ENCODE measurements around the gene COL15A1. TPM values are rescaled to one million over a fixed set of nuclear protein-coding genes. Genes with fewer than 3 reads are reported as not detected.
A peak's percentile ranks its signal among the peaks of the same experiment; 100 is the strongest.

Gene COL15A1
- total and polyA plus RNA-seq, 2 of the 8 experiments (the other 6 are each of a cell fraction or from before 2014, with no cell fraction given) = 0.12 to 0.15 TPM

GRCh38 chr9:99096409-99096808, 152.7 kb downstream of the COL15A1 start:
- 77% methylated on average over 3 of the region's 3 CpGs; no CpG with 5 or more reads in 1 of the 2 experiments for WGBS, 2 experiments (ENCODE audit: extremely low coverage in 1 of 2, insufficient coverage in 1 of 2, insufficient read length in 1 of 2, insufficient replicate concordance in 2 of 2, low coverage in 1 of 2, low lambda C conversion rate in 2 of 2, missing lambda C conversion rate in 1 of 2)
- H3K27ac ChIP-seq (ENCODE audit: low read depth, low read length) = no peak overlapping the region
- no peak for FAIRE-seq
- no peaks in the 10 kb centered on the region for H3K79me2 ChIP-seq (ENCODE audit: control insufficient read depth in 1 of 2, insufficient read depth in 2 of 2, low read length in 2 of 2)
- no peak overlapping the region for H2AK5ac ChIP-seq (ENCODE audit: low read depth, low read length)
- no peaks in the 10 kb centered on the region for H3K36me3 ChIP-seq (ENCODE audit: control insufficient read depth in 2 of 4, insufficient read depth in 4 of 4, low read length in 3 of 4)
- H2BK120ac ChIP-seq (replicated peaks; ENCODE audit: low read depth, low read length) = no peak overlapping the region
- H3K4ac ChIP-seq (replicated peaks; ENCODE audit: insufficient read length, low read depth, low read length) = no peak overlapping the region
- H3K56ac ChIP-seq (replicated peaks; ENCODE audit: insufficient read length, low read depth, low read length) = no peak overlapping the region
- TF ChIP-seq TBP (IDR thresholded peaks at IDR 0.05; ENCODE audit: low read depth, low read length) (no peak), SP4 (IDR thresholded peaks at IDR 0.05; ENCODE audit: low read length) (no peak), JUND (IDR thresholded peaks at IDR 0.05; ENCODE audit: low read length) (no peak), POLR2AphosphoS5 (IDR thresholded peaks at IDR 0.05; ENCODE audit: low read depth, low read length) (no peak), E2F6 (IDR thresholded peaks at IDR 0.05) (no peak), KDM5A (IDR thresholded peaks at IDR 0.05; ENCODE audit: low read length) (no peak), ATF2 (IDR thresholded peaks at IDR 0.05; ENCODE audit: low read length) (no peak), ZNF274 (IDR thresholded peaks at IDR 0.05; ENCODE audit: borderline replicate concordance, extremely low read depth, low read length) (no peak), SIX5 (IDR thresholded peaks at IDR 0.05; ENCODE audit: low read depth, low read length) (no peak), GTF2F1 (IDR thresholded peaks at IDR 0.05; ENCODE audit: borderline replicate concordance, low read depth, low read length) (no peak)
- H2BK12ac ChIP-seq (ENCODE audit: low read depth, low read length) = no peak overlapping the region
- no peak overlapping the region for H3K18ac ChIP-seq (ENCODE audit: extremely low read depth, low read length)
- H2BK15ac ChIP-seq (ENCODE audit: low read length) = no peak overlapping the region
- H2BK20ac ChIP-seq (ENCODE audit: low read length) = no peak overlapping the region
- H3K4me2 ChIP-seq (ENCODE audit: insufficient read depth in 1 of 2, low read depth in 2 of 2, low read length in 2 of 2) = no peak overlapping the region; a peak in 1 of 4 replicates
- H3K23me2 ChIP-seq (ENCODE audit: low read depth, low read length) = no peaks in the 10 kb centered on the region
- H3K9ac ChIP-seq (replicated peaks in 1 of 4; ENCODE audit: extremely low read depth in 1 of 4, low read depth in 3 of 4, low read length in 3 of 4) = no peak overlapping the region
- H4K5ac ChIP-seq (ENCODE audit: insufficient read length, low read depth, low read length) = no peak overlapping the region
- H3K79me1 ChIP-seq (ENCODE audit: low read depth, low read length) = no peaks in the 10 kb centered on the region
- CTCF ChIA-PET (ENCODE audit: partially characterized antibody) = no interaction called here
- no peak overlapping the region for H3K23ac ChIP-seq (ENCODE audit: insufficient read length)
- H3K9me3 ChIP-seq (ENCODE audit: insufficient read depth in 2 of 2, low read depth in 1 of 2, low read length in 1 of 2) = no peaks in the 10 kb centered on the region
- POLR2A ChIA-PET (ENCODE audit: partially characterized antibody) = interaction anchor here (1.4 kb wide), 1 partner anchor 11 kb away, joined by 4 read pairs; no protein-coding TSS in a partner anchor
- no peak for DNase-seq (ENCODE audit: low read depth in 1 of 2, low spot score in 2 of 2)
- no peak overlapping the region for H4K8ac ChIP-seq (ENCODE audit: extremely low read depth, insufficient read depth, low read length)
- peaks cover 0 to 2% (median 2%) of the 10 kb centered on the region in 4 experiments; a peak in 4 of 7 replicates for H3K4me1 ChIP-seq (replicated peaks in 1 of 4; ENCODE audit: control insufficient read depth in 3 of 4, insufficient read depth in 4 of 4, low read length in 3 of 4)
- H3K14ac ChIP-seq (ENCODE audit: insufficient read length) = no peak overlapping the region
- H2BK5ac ChIP-seq (ENCODE audit: low read depth, low read length) = no peak overlapping the region
- H3K4me3 ChIP-seq (ENCODE audit: extremely low read depth in 1 of 4, insufficient read depth in 2 of 4, low read depth in 3 of 4, low read length in 4 of 4) = no peak overlapping the region
- H3K27me3 ChIP-seq (replicated peaks in 1 of 4; ENCODE audit: control insufficient read depth in 3 of 4, extremely low read depth in 1 of 4, insufficient read depth in 3 of 4, low read length in 3 of 4) = no peaks in the 10 kb centered on the region
- no peak overlapping the region for H4K91ac ChIP-seq (replicated peaks; ENCODE audit: insufficient read length, low read length)
- peak overlapping the region; percentile 44 for H2AFZ ChIP-seq (ENCODE audit: low read length)
- no peaks in the 10 kb centered on the region for H4K20me1 ChIP-seq (replicated peaks in 1 of 2; ENCODE audit: control insufficient read depth in 1 of 2, insufficient read depth in 2 of 2, low read length in 2 of 2)

Data from H1 (cell line).